Measurements from ENCODE around the gene TRIM27.
"Not testable (repeated sequence)": the region's sequence is repeated elsewhere in the genome, so short reads cannot be mapped to it uniquely, and the experiment has no call there.

The TRIM27 gene

DNA sequence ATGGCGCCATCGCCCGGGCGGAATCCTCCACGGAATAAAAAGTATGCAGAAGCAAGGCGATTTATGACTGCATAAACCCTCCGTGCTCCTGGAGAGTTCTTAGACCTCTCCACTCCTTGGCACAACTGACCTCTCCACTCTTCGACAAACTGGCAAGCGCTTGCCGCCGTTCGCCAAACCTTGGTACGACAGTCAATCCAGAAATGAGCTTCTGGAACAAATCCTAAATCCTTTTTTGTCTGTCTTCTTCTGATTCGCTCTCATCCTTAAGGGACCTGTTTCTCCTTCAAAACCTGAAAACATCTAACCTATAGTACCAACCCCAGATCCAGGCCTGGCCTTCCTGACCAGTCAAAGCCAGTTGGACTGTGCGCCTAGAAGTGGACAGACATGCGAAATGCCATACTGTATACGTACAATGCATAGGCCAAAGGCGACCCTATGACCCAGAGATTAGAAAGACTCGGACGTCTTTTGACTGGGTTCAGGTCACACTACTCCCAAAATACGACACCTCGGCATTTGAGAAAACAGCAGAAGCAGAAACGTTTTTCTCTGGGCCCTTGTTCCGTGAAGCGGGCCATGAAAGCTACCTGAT, 59.4 kb downstream of the TRIM27 start:
- DNase-seq (ENCODE audit: low read depth), result no peak

DNA sequence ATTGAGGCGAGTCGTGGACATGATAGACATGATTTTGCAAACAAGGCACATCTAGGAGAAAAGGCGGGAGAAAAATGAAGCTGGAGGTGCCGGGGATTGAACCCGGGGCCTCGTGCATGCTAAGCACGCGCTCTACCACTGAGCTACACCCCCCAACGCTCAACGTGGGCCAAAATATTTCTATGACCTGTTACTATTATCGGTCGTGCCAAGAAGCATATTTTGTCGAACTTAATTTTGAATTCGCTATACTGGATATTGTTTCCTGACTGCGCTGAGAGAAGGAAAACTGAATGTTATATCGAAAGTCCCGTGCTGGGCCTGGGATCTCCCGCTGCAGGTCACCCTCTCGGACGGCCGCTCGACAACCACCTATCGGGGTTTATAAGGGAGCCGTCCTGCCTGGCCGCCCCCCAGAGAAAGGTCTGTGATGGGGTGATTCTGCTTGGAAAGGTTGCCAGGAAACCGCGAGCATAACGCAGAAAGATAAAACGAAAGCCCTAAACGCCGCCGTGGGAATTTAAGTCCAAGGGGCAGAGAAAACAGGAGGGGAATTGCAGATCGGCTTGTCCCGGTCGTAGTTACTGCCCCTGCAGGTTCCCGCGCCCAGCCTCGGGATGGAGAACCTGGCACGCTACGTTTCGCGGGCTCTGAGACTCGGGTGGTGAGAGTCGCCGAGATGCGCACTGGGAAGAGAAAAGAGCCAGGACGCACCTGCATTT, 60.0 kb downstream of the TRIM27 start:
- DNase-seq (ENCODE audit: low read depth), result peak; percentile 64

DNA sequence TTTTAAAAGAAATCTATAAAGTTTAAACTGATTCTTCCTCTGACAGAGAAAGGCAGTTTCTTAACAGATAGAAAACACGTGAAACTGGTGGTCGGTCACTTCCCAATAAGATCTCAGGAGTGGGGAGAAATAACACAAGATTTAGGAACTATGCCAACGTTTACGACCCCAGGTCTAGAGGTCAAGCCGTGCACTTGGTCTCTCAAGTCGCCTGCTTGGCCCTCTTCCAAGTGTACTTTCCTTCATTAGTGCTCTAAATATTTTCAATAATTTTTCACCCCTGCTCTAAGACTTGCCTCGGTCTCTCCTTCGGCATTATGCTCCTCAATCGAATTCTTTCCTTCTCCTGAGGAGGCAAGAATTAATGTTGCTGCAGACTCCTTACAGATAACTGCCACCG, 61.7 kb downstream of the TRIM27 start:
- DNase-seq (ENCODE audit: low read depth), result no peak

DNA sequence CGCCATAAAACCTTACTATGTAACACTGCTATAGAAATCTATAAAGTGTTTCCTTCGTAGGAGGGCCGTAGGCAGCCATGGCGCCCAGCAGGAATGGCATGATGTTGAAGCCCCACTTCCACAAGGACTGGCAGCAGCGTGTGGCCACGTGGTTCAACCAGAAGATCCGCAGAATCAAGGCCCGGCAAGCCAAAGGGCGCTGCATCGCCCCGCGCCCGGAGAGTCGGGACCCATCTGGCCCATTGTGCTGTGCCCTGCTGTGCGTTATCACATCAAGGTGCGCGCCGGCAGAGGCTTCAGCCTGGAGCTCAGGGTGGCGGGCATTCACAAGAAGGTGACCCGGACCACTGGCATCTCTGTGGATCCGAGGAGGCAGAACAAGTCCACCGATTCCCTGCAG, 62.4 kb downstream of the TRIM27 start:
- DNase-seq (ENCODE audit: low read depth), result no peak

DNA sequence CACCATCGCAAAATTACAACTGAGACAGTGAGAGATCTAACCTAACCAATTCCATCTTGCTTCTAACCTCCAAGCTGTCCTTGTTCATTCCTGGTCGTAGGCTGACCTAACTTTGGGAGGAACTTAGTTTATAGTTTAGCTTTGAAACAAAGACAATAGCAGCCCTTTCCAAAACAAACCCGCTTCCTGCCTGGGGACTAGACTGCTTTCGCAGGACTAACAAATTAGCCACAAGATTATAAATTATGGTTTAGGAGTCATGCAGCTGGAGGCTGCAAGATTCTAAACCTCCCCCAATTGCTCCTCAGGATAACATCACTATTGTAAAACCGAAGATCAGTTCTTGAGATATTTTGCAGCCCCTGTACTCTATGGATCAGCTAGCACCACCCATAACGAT, 63.2 kb downstream of the TRIM27 start:
- no peak for DNase-seq (ENCODE audit: low read depth)

DNA sequence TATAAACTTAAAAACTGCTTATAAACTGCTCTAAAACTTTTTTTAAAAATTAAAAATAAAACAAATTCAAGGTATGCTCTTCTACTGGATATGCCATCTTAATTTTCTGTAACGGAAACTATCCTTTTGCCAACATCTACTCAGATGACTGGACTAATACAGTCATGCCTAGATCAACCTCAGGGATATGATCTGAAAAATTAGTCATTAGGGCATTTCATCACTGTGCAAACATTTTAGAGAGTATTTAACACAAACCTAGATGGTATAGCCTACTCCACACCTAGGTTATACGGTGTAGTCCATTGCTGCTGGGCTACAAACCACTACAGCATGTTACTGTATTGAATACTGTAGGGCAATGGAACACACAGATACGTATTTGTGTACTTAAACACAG, 64.8 kb downstream of the TRIM27 start:
- DNase-seq (ENCODE audit: low read depth), result no peak

DNA sequence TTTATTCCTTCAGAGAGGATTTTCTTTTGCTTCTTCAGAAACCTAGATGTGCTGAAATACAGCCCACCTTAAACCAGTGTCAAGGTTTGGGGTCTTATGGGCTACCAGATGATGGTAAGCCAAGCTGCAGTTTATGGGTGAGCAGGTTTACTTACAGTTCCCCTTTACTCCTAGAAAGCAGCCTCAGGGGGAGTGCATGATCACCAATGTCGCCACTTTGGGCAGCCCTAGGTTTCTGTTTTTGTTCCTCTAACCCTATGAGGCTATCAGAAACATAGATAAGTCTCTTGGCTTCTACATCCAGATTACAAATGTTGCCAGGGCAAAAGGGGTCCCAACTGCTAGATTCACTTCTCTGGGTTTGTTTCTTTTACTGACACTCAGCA, 67.2 kb downstream of the TRIM27 start:
- no peak for DNase-seq (ENCODE audit: low read depth)

DNA sequence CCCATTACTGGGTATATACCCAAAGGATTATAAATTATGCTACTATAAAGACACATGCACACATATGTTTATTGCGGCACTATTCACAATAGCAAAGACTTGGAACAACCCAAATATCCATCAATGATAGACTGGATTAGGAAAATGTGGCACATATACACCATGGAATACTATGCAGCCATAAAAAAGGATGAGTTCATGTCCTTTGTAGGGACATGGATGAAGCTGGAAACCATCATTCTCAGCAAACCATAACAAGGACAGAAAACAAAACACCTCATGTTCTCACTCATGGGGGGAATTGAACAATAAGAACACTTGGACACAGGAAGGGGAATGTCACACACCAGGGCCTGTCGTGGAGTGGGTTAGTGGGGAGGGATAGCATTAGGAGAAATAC, 69.4 kb downstream of the TRIM27 start:
- not testable (repeated sequence) for DNase-seq (ENCODE audit: low read depth)

Data from stimulated activated CD8-positive, alpha-beta memory T cell treated with anti-CD3 and anti-CD28 coated beads, Interleukin-12 subunit alpha, Interleukin-12 subunit beta, amount 100 ng/mL, for 4 hours (primary cell).